HepG2 (cell line): ENCODE results near the gene EDEM1. TPM values are rescaled to one million over a fixed set of nuclear protein-coding genes. Genes with fewer than 3 reads are reported as not detected.

Experiments used
- ATAC-seq: fragments of 200-7000 bp; cut with Tn5 transposase; 3 replicates; pipeline ENCODE4 v1.9.1; 2020; ENCODE audit warnings: mild to moderate bottlenecking, moderate library complexity
- BruUV-seq: library from RNA; stranded (reverse); fragments of 400-500 nt; replicated peaks from 2 replicates; lab custom pipeline; 2021; lab: Mats Ljungman, UMichigan
- CTCF ChIA-PET: fragments of 300-600 bp; formaldehyde crosslinking; extraction: SDS; loops from one replicate; lab custom pipeline; 2021; ENCODE audit warnings: low total read pairs, inconsistent platforms, low intra/inter-chr PET ratio; lab: Yijun Ruan, JAX
- POLR2A ChIA-PET: fragments of 350-600 bp; sonication (Branson Sonifier 250); formaldehyde crosslinking; loops from one replicate; lab custom pipeline; 2020; ENCODE audit warnings: antibody characterized with exemption, inconsistent platforms; lab: Yijun Ruan, JAX
- DNase-seq: peaks from one replicate; pipeline ENCODE4 v3.0.0-alpha.2; 2015; ENCODE audit warnings: low spot score
- FAIRE-seq: peaks from 3 replicates; lab custom pipeline; 2011; peaks lifted over from hg19 to GRCh38; lab: Jason Lieb, UNC
- H2AFZ ChIP-seq: one replicate; pipeline ENCODE4 v1.6.1; 2011; ENCODE audit warnings: low read length, inconsistent platforms
- H3K27ac ChIP-seq: fragments of 300-600 bp; 3 replicates; pipeline ENCODE4 v1.8.0; 2011; ENCODE audit warnings: mixed run types, mild to moderate bottlenecking, mixed read lengths, low read length, inconsistent platforms; ENCODE audit not compliant: insufficient read depth; ENCODE audit errors: extremely low read length
- H3K27me3 ChIP-seq, 2 experiments: fragments of 200-600 bp in 1 of 2; 2 replicates in 1 of 2; 3 replicates in 1 of 2; pipeline versions ENCODE4 v1.6.0 to v1.8.0; 2011; ENCODE audit warnings: low read length in 2 of 2, mild to moderate bottlenecking in 2 of 2, moderate library complexity in 2 of 2, inconsistent platforms in 1 of 2; ENCODE audit not compliant: insufficient read depth in 2 of 2, control insufficient read depth in 1 of 2
- H3K36me3 ChIP-seq, 2 experiments: fragments of 200-600 bp in 1 of 2; replicated peaks in 1 of 2; 2 replicates in 1 of 2; 3 replicates in 1 of 2; pipeline versions ENCODE4 v1.5.1 to v1.8.0; 2011; ENCODE audit warnings: low read length in 2 of 2, inconsistent platforms in 1 of 2; ENCODE audit not compliant: insufficient read depth in 2 of 2, control insufficient read depth in 1 of 2
- H3K4me1 ChIP-seq: 2 replicates; pipeline ENCODE4 v1.5.1; 2012; ENCODE audit warnings: low read length, inconsistent platforms; ENCODE audit not compliant: insufficient read depth
- H3K4me2 ChIP-seq: 2 replicates; pipeline ENCODE4 v1.6.0; 2011; ENCODE audit warnings: low read depth, low read length, inconsistent platforms
- H3K4me3 ChIP-seq, 3 experiments: fragments of 200-600 bp in 1 of 3; sonication (generic), shearing (Covaris generic) in 1 of 3; replicated peaks in 1 of 3; 2 replicates each; pipeline ENCODE4 v1.5.1; 2011 to 2016; ENCODE audit warnings: low read length in 3 of 3, inconsistent platforms in 2 of 3, low read depth in 2 of 3, mild to moderate bottlenecking in 2 of 3, control low read depth in 1 of 3, mixed read lengths in 1 of 3; ENCODE audit not compliant: insufficient read depth in 1 of 3
- H3K79me2 ChIP-seq: one replicate; pipeline ENCODE4 v1.6.1; 2011; ENCODE audit warnings: low read length, inconsistent platforms; ENCODE audit not compliant: insufficient read depth
- H3K9ac ChIP-seq: 2 replicates; pipeline ENCODE4 v1.6.0; 2011; ENCODE audit warnings: mild to moderate bottlenecking, low read depth, low read length, inconsistent platforms; ENCODE audit not compliant: insufficient read depth
- H3K9me3 ChIP-seq: 2 replicates; pipeline ENCODE4 v1.5.1; 2012; ENCODE audit warnings: mild to moderate bottlenecking, low read length
- H4K20me1 ChIP-seq: 2 replicates; pipeline ENCODE4 v1.6.0; 2011; ENCODE audit warnings: inconsistent platforms, mild to moderate bottlenecking, low read length, moderate library complexity; ENCODE audit not compliant: insufficient read depth
- ATF7-NPFF ChIP-seq: sonication (generic); formaldehyde crosslinking; IDR thresholded peaks from 2 replicates; pipeline ENCODE4 v1.8.1; 2023; ENCODE audit warnings: mild to moderate bottlenecking, low read depth, missing genetic modification reagents, moderate library complexity
- FOXA1 ChIP-seq, 2 experiments: fragments of 450-650 bp in 1 of 2; sonication (generic) in 1 of 2; formaldehyde crosslinking in 1 of 2; IDR thresholded peaks; 2 replicates each; pipeline versions ENCODE4 v1.4.0 to v1.6.1; 2016 to 2020; ENCODE audit warnings: missing genetic modification reagents in 1 of 2
- HOXA7 ChIP-seq: sonication (generic); formaldehyde crosslinking; IDR thresholded peaks from 2 replicates; pipeline ENCODE4 v1.8.1; 2022; ENCODE audit warnings: mild to moderate bottlenecking, missing genetic modification reagents, moderate library complexity
- MLLT10 ChIP-seq: sonication (generic); formaldehyde crosslinking; IDR thresholded peaks from 2 replicates; pipeline ENCODE4 v1.4.0; 2020; ENCODE audit warnings: missing genetic modification reagents
- MTF2 ChIP-seq: sonication (generic); formaldehyde crosslinking; IDR thresholded peaks from 2 replicates; pipeline ENCODE4 v1.5.0; 2020; ENCODE audit warnings: missing genetic modification reagents, borderline replicate concordance
- POLR2G ChIP-seq: fragments of 200-400 bp; formaldehyde crosslinking; IDR thresholded peaks from 2 replicates; pipeline ENCODE4 v1.6.1; 2018; ENCODE audit warnings: mild to moderate bottlenecking, low read depth, low read length, moderate library complexity
- RBAK ChIP-seq: sonication (generic); formaldehyde crosslinking; IDR thresholded peaks from 2 replicates; pipeline ENCODE4 v1.5.1; 2020; ENCODE audit warnings: mild to moderate bottlenecking, missing genetic modification reagents
- SIX4 ChIP-seq: sonication (generic); formaldehyde crosslinking; IDR thresholded peaks from 2 replicates; pipeline ENCODE4 v1.4.0; 2020; ENCODE audit warnings: missing genetic modification reagents
- SNAPC2 ChIP-seq: sonication (generic); formaldehyde crosslinking; IDR thresholded peaks from 2 replicates; pipeline ENCODE4 v1.8.1; 2022; ENCODE audit warnings: mild to moderate bottlenecking, missing genetic modification reagents
- SRSF9 ChIP-seq: fragments of 200-400 bp; formaldehyde crosslinking; IDR thresholded peaks from 2 replicates; pipeline ENCODE4 v1.6.1; 2018; ENCODE audit warnings: borderline replicate concordance, mild to moderate bottlenecking, low read depth, low read length; ENCODE audit not compliant: insufficient read depth, poor library complexity, severe bottlenecking
- ZNF17 ChIP-seq: sonication (generic); formaldehyde crosslinking; IDR thresholded peaks from 2 replicates; pipeline ENCODE4 v1.5.0; 2020; ENCODE audit warnings: mild to moderate bottlenecking, missing genetic modification reagents
- ZNF282 ChIP-seq: fragments of 450-650 bp; IDR thresholded peaks from 2 replicates; pipeline ENCODE4 v1.6.1; 2018; ENCODE audit not compliant: partially characterized antibody
- ZNF468 ChIP-seq: sonication (generic); formaldehyde crosslinking; IDR thresholded peaks from 2 replicates; pipeline ENCODE4 v1.8.0; 2022; ENCODE audit warnings: mild to moderate bottlenecking, moderate library complexity, missing genetic modification reagents
- ZNF678 ChIP-seq: sonication (generic); formaldehyde crosslinking; IDR thresholded peaks from 2 replicates; pipeline ENCODE4 v1.4.0; 2020; ENCODE audit warnings: mild to moderate bottlenecking, missing genetic modification reagents
- WGBS: methylation state at CpG from one replicate; pipeline ENCODE4 v1.1.6; 2017; ENCODE audit warnings: low lambda C conversion rate; 5-methylcytosine and 5-hydroxymethylcytosine counted together
- in situ Hi-C: cut with HindIII; loops from 2 replicates; pipeline ENCODE4 v1.10.0; 2017; ENCODE audit warnings: low pct_unique_long_range_greater_than_20kb; ENCODE audit not compliant: extremely low pct_ligation_motif_present
- intact Hi-C: fragments of 100-400 bp; cut with micrococcal nuclease; formaldehyde crosslinking; loops from one replicate; pipeline ENCODE4 v1.10.0; 2022; ENCODE audit not compliant: unreplicated experiment
- polyA plus RNA-seq, 8 experiments: library from polyadenylated mRNA; depleted of rRNA in 3 of 8; stranded (reverse) in 7 of 8; unstranded in 1 of 8; fragments of >200 nt; fragmentation: Illumina TruSeq in 4 of 8; extraction: Trizol in 4 of 8; gene quantifications; 2 replicates each; pipeline versions ENCODE4 v1.2.1 to v1.2.3, GENCODE V29; 2011 to 2016; ENCODE audit warnings: low read depth in 4 of 8, missing spikeins in 1 of 8, mixed read lengths in 1 of 8; ENCODE audit not compliant: insufficient read depth in 1 of 8
- total RNA-seq, 5 experiments: library from RNA; depleted of rRNA; stranded (reverse); fragments of >200 nt; fragmentation: Illumina TruSeq; extraction: Trizol; gene quantifications; 2 replicates each; pipeline ENCODE4 v1.2.3, GENCODE V29; 2016; ENCODE audit warnings: low read depth in 1 of 5
- TF ChIP-seq, protein P1 (sequence below): sonication (generic); formaldehyde crosslinking; IDR thresholded peaks from 2 replicates; pipeline ENCODE4 v1.5.1; 2020; ENCODE audit warnings: mild to moderate bottlenecking, missing genetic modification reagents
- TF ChIP-seq, protein P2 (sequence below): sonication (generic); formaldehyde crosslinking; IDR thresholded peaks from 2 replicates; pipeline ENCODE4 v1.4.0; 2020; ENCODE audit warnings: mild to moderate bottlenecking, missing genetic modification reagents
- TF ChIP-seq, protein P3 (sequence below): sonication (generic); formaldehyde crosslinking; IDR thresholded peaks from 2 replicates; pipeline ENCODE4 v1.4.0; 2020; ENCODE audit warnings: missing genetic modification reagents
- TF ChIP-seq, protein P4 (sequence below): sonication (generic); formaldehyde crosslinking; IDR thresholded peaks from 2 replicates; pipeline ENCODE4 v1.4.0; 2020; ENCODE audit warnings: missing genetic modification reagents

Gene EDEM1
- total and polyA plus RNA-seq, 2 of the 13 experiments (the other 11 are each of a cell fraction or from before 2014, with no cell fraction given): 13.8 to 25.8 TPM

DNA sequence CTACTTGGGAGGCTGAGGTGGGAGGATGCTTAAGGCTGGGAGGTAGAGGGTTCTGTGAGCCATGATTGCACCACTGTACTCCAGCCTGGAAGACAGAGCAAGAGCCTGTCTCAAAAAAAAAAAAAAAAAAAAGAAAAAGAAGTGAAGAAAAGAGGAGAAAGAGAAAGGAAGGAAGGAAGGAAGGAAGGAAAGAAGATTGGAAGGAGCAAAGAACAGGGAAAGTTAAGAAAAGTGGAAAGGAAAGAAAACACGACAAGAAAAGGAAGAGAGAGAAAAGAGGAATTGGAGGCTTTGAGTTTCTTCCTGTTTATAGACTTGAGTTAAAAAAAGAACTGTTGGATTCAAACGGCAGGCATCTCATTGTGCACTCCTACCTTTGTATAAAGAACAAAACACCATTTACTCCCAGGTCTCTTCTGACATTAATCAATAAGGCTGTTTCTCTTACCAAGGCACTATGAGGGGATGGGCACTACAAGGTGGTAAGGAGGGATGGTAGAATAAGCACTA is 73.5 kb downstream of the EDEM1 start:
- H3K4me1 ChIP-seq: no peaks in the 10 kb centered on the region
- H3K27me3 ChIP-seq: 0 out of 5 replicates have a peak, but pooled peaks cover 0 to 3% of the 10 kb centered on the region in 2 experiments
- CTCF ChIA-PET: no interaction called here
- no peaks in the 10 kb centered on the region for H3K36me3 ChIP-seq
- no TSS peak for BruUV-seq
- no peak for DNase-seq
- POLR2A ChIA-PET: no interaction called here
- TF ChIP-seq HOXA7 (CRISPR knock-in tag): no peak
- TF ChIP-seq, protein P1, sequence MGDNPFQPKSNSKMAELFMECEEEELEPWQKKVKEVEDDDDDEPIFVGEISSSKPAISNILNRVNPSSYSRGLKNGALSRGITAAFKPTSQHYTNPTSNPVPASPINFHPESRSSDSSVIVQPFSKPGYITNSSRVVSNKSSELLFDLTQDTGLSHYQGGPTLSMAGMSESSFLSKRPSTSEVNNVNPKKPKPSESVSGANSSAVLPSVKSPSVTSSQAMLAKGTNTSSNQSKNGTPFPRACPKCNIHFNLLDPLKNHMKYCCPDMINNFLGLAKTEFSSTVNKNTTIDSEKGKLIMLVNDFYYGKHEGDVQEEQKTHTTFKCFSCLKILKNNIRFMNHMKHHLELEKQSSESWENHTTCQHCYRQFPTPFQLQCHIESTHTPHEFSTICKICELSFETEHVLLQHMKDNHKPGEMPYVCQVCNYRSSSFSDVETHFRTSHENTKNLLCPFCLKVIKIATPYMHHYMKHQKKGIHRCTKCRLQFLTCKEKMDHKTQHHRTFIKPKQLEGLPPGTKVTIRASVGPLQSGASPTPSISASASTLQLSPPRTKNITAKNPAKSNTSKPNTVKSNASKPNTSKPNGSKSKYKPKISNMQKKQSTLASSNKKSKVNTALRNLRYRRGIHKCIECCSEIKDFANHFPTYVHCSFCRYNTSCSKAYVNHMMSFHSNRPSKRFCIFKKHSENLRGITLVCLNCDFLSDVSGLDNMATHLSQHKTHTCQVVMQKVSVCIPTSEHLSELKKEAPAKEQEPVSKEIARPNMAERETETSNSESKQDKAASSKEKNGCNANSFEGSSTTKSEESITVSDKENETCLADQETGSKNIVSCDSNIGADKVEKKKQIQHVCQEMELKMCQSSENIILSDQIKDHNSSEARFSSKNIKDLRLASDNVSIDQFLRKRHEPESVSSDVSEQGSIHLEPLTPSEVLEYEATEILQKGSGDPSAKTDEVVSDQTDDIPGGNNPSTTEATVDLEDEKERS (CRISPR knock-in tag): no peak
- TF ChIP-seq SIX4 (CRISPR knock-in tag): no peak
- TF ChIP-seq, protein P2, sequence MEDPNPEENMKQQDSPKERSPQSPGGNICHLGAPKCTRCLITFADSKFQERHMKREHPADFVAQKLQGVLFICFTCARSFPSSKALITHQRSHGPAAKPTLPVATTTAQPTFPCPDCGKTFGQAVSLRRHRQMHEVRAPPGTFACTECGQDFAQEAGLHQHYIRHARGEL (CRISPR knock-in tag): no peak
- no peak for TF ChIP-seq ZNF282
- no peak for TF ChIP-seq MTF2
- no peak for TF ChIP-seq RBAK (CRISPR knock-in tag)
- TF ChIP-seq SNAPC2: no peak
- no peak for TF ChIP-seq MLLT10 (CRISPR knock-in tag)
- TF ChIP-seq ZNF678 (CRISPR knock-in tag): no peak
- no peak for TF ChIP-seq ATF7-NPFF (CRISPR knock-in tag)
- no peak for TF ChIP-seq ZNF468 (CRISPR knock-in tag)
- TF ChIP-seq, protein P3, sequence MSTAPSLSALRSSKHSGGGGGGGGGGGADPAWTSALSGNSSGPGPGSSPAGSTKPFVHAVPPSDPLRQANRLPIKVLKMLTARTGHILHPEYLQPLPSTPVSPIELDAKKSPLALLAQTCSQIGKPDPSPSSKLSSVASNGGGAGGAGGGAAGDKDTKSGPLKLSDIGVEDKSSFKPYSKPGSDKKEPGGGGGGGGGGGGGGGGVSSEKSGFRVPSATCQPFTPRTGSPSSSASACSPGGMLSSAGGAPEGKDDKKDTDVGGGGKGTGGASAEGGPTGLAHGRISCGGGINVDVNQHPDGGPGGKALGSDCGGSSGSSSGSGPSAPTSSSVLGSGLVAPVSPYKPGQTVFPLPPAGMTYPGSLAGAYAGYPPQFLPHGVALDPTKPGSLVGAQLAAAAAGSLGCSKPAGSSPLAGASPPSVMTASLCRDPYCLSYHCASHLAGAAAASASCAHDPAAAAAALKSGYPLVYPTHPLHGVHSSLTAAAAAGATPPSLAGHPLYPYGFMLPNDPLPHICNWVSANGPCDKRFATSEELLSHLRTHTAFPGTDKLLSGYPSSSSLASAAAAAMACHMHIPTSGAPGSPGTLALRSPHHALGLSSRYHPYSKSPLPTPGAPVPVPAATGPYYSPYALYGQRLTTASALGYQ (CRISPR knock-in tag): no peak
- TF ChIP-seq SRSF9: no peak
- no peak for TF ChIP-seq POLR2G
- no peak for TF ChIP-seq FOXA1 (IDR thresholded peaks at IDR 0.05)
- no peak for TF ChIP-seq FOXA1 (CRISPR knock-in tag; IDR thresholded peaks at IDR 0.05)
- TF ChIP-seq ZNF17: no peak
- TF ChIP-seq, protein P4, sequence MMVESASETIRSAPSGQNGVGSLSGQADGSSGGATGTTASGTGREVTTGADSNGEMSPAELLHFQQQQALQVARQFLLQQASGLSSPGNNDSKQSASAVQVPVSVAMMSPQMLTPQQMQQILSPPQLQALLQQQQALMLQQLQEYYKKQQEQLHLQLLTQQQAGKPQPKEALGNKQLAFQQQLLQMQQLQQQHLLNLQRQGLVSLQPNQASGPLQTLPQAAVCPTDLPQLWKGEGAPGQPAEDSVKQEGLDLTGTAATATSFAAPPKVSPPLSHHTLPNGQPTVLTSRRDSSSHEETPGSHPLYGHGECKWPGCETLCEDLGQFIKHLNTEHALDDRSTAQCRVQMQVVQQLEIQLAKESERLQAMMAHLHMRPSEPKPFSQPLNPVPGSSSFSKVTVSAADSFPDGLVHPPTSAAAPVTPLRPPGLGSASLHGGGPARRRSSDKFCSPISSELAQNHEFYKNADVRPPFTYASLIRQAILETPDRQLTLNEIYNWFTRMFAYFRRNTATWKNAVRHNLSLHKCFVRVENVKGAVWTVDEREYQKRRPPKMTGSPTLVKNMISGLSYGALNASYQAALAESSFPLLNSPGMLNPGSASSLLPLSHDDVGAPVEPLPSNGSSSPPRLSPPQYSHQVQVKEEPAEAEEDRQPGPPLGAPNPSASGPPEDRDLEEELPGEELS (CRISPR knock-in tag): no peak
- WGBS: 2% methylated on average over 2 of the region's 2 CpGs
- H3K4me2 ChIP-seq: no peak overlapping the region
- H3K27ac ChIP-seq: no peak overlapping the region
- H3K9ac ChIP-seq: no peak overlapping the region
- H3K4me3 ChIP-seq: no peak overlapping the region
- H3K79me2 ChIP-seq: no peaks in the 10 kb centered on the region
- no peaks in the 10 kb centered on the region for H3K9me3 ChIP-seq
- intact Hi-C loops: no loop called here
- ATAC-seq: no peak
- in situ Hi-C loops: no loop called here
- FAIRE-seq: no peak
- no peak overlapping the region for H2AFZ ChIP-seq
- H4K20me1 ChIP-seq: no peaks in the 10 kb centered on the region
